Sigmoid colon (tissue), 4 donors: ENCODE data around the gene TRMU.

Experiments used
- CTCF ChIP-seq, 4 experiments: fragments of 450-650 bp in 3 of 4; fragments of 200-600 bp in 1 of 4; IDR thresholded peaks; one replicate each; pipeline ENCODE4 v1.5.1; 2016 to 2019; ENCODE audit warnings: antibody characterized with exemption in 4 of 4, mild to moderate bottlenecking in 3 of 4, moderate library complexity in 2 of 4
- POLR2A ChIP-seq, 2 donors: fragments of 450-650 bp; IDR thresholded peaks; one replicate each; pipeline ENCODE4 v1.6.1; 2016; ENCODE audit warnings: antibody characterized with exemption in 2 of 2, mild to moderate bottlenecking in 2 of 2, moderate library complexity in 2 of 2
- POLR2AphosphoS5 ChIP-seq, 4 donors: sonication (generic); formaldehyde crosslinking; IDR thresholded peaks; one replicate each; pipeline ENCODE4 v1.6.1; 2017; ENCODE audit warnings: antibody characterized with exemption in 4 of 4

- TF ChIP-seq POLR2AphosphoS5 (IDR thresholded peaks at IDR 0.05): no peak
- TF ChIP-seq CTCF (IDR thresholded peaks at IDR 0.05): no peak
- no peak for TF ChIP-seq POLR2A (IDR thresholded peaks at IDR 0.05)
These were observed 35.2 kb downstream of the TRMU start for GRCh38 chr22:46370584-46371291.
